Astrocyte (in vitro differentiated cells and primary cell): Measurements from ENCODE around the gene TNFAIP1. TPM values are rescaled to one million over a fixed set of nuclear protein-coding genes. Genes with fewer than 3 reads are reported as not detected.
A peak's percentile ranks its signal among the peaks of the same experiment; 100 is the strongest.

Experiments used
- DNase-seq: peaks from one replicate; pipeline ENCODE4 v3.0.0-alpha.2; 2010; ENCODE audit warnings: low read depth
- FAIRE-seq: peaks from 2 replicates; lab custom pipeline; 2011; peaks lifted over from hg19 to GRCh38; lab: Jason Lieb, UNC
- H2AFZ ChIP-seq: 2 replicates; pipeline ENCODE4 v1.6.0; 2012; ENCODE audit warnings: low read depth, low read length, inconsistent platforms
- H3K27ac ChIP-seq: 2 replicates; pipeline ENCODE4 v1.5.1; 2011; ENCODE audit warnings: low read depth, low read length, inconsistent platforms
- H3K27me3 ChIP-seq: 2 replicates; pipeline ENCODE4 v1.6.0; 2011; ENCODE audit warnings: low read length, inconsistent platforms; ENCODE audit not compliant: insufficient read depth
- H3K36me3 ChIP-seq: 2 replicates; pipeline ENCODE4 v1.5.1; 2011; ENCODE audit warnings: low read length, inconsistent platforms; ENCODE audit not compliant: insufficient read depth
- H3K4me1 ChIP-seq: 2 replicates; pipeline ENCODE4 v1.5.1; 2011; ENCODE audit warnings: low read length, inconsistent platforms; ENCODE audit not compliant: insufficient read depth
- H3K4me2 ChIP-seq: 2 replicates; pipeline ENCODE4 v1.6.0; 2012; ENCODE audit warnings: low read length, inconsistent platforms
- H3K4me3 ChIP-seq: 2 replicates; pipeline ENCODE4 v1.5.1; 2011; ENCODE audit warnings: low read depth, mild to moderate bottlenecking, low read length, inconsistent platforms; ENCODE audit not compliant: insufficient read depth
- H3K79me2 ChIP-seq: 2 replicates; pipeline ENCODE4 v1.6.0; 2012; ENCODE audit warnings: mild to moderate bottlenecking, low read length, inconsistent platforms; ENCODE audit not compliant: insufficient read depth
- H3K9ac ChIP-seq: 2 replicates; pipeline ENCODE4 v1.6.0; 2012; ENCODE audit warnings: mild to moderate bottlenecking, low read length, inconsistent platforms
- H3K9me3 ChIP-seq: 2 replicates; pipeline ENCODE4 v1.5.1; 2012; ENCODE audit warnings: low read depth, mild to moderate bottlenecking, low read length, inconsistent platforms; ENCODE audit not compliant: insufficient read depth
- H4K20me1 ChIP-seq: 2 replicates; pipeline ENCODE4 v1.6.0; 2012; ENCODE audit warnings: low read length, inconsistent platforms; ENCODE audit not compliant: insufficient read depth
- H3K27ac Mint-ChIP-seq: one replicate; pipeline ENCODE4 v1.8.0; 2021; ENCODE audit warnings: mild to moderate bottlenecking, mixed read lengths; ENCODE audit not compliant: unreplicated experiment
- H3K27me3 Mint-ChIP-seq: one replicate; pipeline ENCODE4 v1.8.0; 2021; ENCODE audit warnings: low read depth, mixed read lengths; ENCODE audit not compliant: unreplicated experiment
- H3K36me3 Mint-ChIP-seq: one replicate; pipeline ENCODE4 v1.8.0; 2021; ENCODE audit warnings: low read depth, mixed read lengths; ENCODE audit not compliant: unreplicated experiment
- H3K4me1 Mint-ChIP-seq: one replicate; pipeline ENCODE4 v1.8.0; 2021; ENCODE audit warnings: low read depth, mixed read lengths; ENCODE audit not compliant: unreplicated experiment
- H3K4me3 Mint-ChIP-seq: one replicate; pipeline ENCODE4 v1.8.0; 2021; ENCODE audit warnings: mild to moderate bottlenecking, moderate library complexity, mixed read lengths; ENCODE audit not compliant: unreplicated experiment
- H3K9me3 Mint-ChIP-seq: one replicate; pipeline ENCODE4 v1.8.0; 2021; ENCODE audit warnings: mild to moderate bottlenecking, mixed read lengths; ENCODE audit not compliant: unreplicated experiment
- CTCF ChIP-seq: IDR thresholded peaks from 2 replicates; pipeline ENCODE4 v1.5.1; 2011; ENCODE audit warnings: low read depth, mild to moderate bottlenecking, inconsistent platforms, low read length, moderate library complexity; ENCODE audit not compliant: insufficient read depth
- EZH2 ChIP-seq: IDR thresholded peaks from 2 replicates; pipeline ENCODE4 v1.6.1; 2012; ENCODE audit warnings: mild to moderate bottlenecking, low read length, inconsistent platforms; ENCODE audit not compliant: insufficient read depth
- total RNA-seq: library from RNA; stranded (reverse); gene quantifications from 2 replicates; pipeline ENCODE4 v1.2.1, GENCODE V29; 2021

TNFAIP1 gene
- total RNA-seq, 1 donor from 2014 or later: 100 TPM

GRCh38 chr17:28370744-28371103 is 35.2 kb downstream of the TNFAIP1 start:
- no peak for FAIRE-seq
- H3K4me2 ChIP-seq: peak overlapping the region; percentile 100
- no peak overlapping the region for H3K27ac ChIP-seq
- H4K20me1 ChIP-seq: peaks cover 29% of the 10 kb centered on the region
- H3K36me3 ChIP-seq: no peaks in the 10 kb centered on the region
- H3K4me3 ChIP-seq: peak overlapping the region; percentile 73
- peak overlapping the region; percentile 93 for H3K27ac Mint-ChIP-seq
- H3K9me3 Mint-ChIP-seq: no peaks in the 10 kb centered on the region
- peak overlapping the region; percentile 84 for H3K4me3 Mint-ChIP-seq
- H2AFZ ChIP-seq: peak overlapping the region; percentile 38
- H3K4me1 ChIP-seq: peaks cover 21% of the 10 kb centered on the region
- H3K27me3 ChIP-seq: no peaks in the 10 kb centered on the region
- H3K79me2 ChIP-seq: peaks cover 12% of the 10 kb centered on the region
- peak overlapping the region; percentile 32 for H3K9ac ChIP-seq
- H3K4me1 Mint-ChIP-seq: peaks cover 15% of the 10 kb centered on the region
- no peak for TF ChIP-seq CTCF
- TF ChIP-seq EZH2: no peak
- no peak for DNase-seq
- H3K36me3 Mint-ChIP-seq: peaks cover 7% of the 10 kb centered on the region
- H3K9me3 ChIP-seq: no peaks in the 10 kb centered on the region
- peaks cover 12% of the 10 kb centered on the region for H3K27me3 Mint-ChIP-seq

- Histone ChIP-seq H3K9me3 (no peaks in the 10 kb centered on the region), H3K4me2 (peak within 1 kb of the TSS; percentile 100), H3K4me1 (peaks cover 21% of the 10 kb centered on the region), H3K27me3 (no peaks in the 10 kb centered on the region), H3K79me2 (peaks cover 12% of the 10 kb centered on the region), H3K27ac (no peak within 1 kb of the TSS), H3K9ac (peak within 1 kb of the TSS; percentile 77), H3K4me3 (peak within 1 kb of the TSS; percentile 73), H3K36me3 (no peaks in the 10 kb centered on the region), H4K20me1 (peaks cover 33% of the 10 kb centered on the region), H2AFZ (peak within 1 kb of the TSS; percentile 84)
- Mint-ChIP-seq H3K4me3 (peak within 1 kb of the TSS; percentile 85), H3K9me3 (no peaks in the 10 kb centered on the region), H3K36me3 (peaks cover 7% of the 10 kb centered on the region), H3K27ac (peak within 1 kb of the TSS; percentile 93), H3K27me3 (peaks cover 14% of the 10 kb centered on the region), H3K4me1 (peaks cover 15% of the 10 kb centered on the region)
- TF ChIP-seq CTCF (no peak), EZH2 (no peak)
- DNase-seq (peak; percentile 81), FAIRE-seq (no peak)
Observed at GRCh38 chr17:28371245-28372202, 36.0 kb downstream of the TNFAIP1 start, which contains the start of gene SARM1. Gene SARM1 (plus strand): TSS chr17:28371694. CDS start chr17:28372033, 339 bp downstream.
